Measurements from ENCODE around the gene COL2A1. TPM values are rescaled to one million over a fixed set of nuclear protein-coding genes. Genes with fewer than 3 reads are reported as not detected.

Gene COL2A1
- total and polyA plus RNA-seq, 4 donors, result 321 TPM; not detected in 3

DNA sequence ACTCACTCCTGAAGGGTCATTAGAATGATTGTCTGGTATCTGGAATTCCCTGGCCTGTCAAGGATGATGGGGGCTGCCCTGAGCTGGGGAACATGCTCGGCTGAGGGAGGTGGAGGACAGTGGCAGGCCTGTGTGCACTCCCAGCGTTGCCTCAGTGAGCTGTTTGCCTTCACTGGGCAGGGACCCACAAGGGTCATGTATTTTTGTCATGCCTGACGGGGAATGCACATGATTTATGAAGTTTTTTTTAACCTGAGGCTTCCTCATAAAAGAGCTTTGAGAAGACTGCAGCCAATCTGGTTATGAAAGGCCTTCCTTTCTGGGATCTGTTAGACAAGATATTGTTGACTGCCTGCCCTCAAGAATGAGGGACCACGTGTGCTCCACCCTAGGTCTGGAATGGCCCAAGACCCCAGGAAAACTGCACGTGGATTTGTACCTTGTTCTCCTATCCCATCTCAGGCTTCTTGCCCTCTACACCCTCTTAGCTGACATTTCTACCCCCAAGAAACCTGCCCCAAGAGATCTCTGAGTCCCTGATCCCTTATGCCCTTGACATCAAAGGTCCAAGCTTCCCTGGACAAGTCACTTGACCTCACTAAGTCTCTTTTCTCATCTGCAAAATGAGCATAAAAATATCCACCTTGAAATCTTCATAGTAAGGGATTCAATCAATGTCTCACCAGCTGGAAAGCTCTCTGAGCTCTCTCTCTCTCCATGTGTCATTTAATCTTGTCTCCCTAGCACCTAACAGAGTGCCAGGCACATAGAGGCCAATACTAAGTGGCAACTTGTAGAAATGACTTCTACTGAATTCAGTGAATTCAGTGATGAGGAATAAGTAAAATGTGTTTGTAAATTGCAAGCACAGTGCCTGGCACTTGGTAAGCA, 24.5 kb upstream of the COL2A1 start:
- Histone ChIP-seq H3K4me1 (ENCODE audit: control insufficient read depth in 4 of 4, insufficient read depth in 4 of 4, low read length in 3 of 4) (no peaks in the 10 kb centered on the region), H3K36me3 (ENCODE audit: control insufficient read depth in 4 of 4, insufficient read depth in 3 of 4, low read depth in 1 of 4, low read length in 3 of 4) (no peaks in the 10 kb centered on the region), H3K9ac (ENCODE audit: low read depth in 1 of 2, low read length in 2 of 2) (no peak overlapping the region), H3K27ac (ENCODE audit: low read depth in 1 of 2, low read length in 2 of 2) (no peak overlapping the region), H3K9me3 (ENCODE audit: control insufficient read depth in 4 of 4, low read length in 3 of 4) (no peaks in the 10 kb centered on the region), H3K4me3 (ENCODE audit: low read depth in 1 of 3, low read length in 3 of 3) (no peak overlapping the region), H3K27me3 (ENCODE audit: control insufficient read depth in 4 of 4, insufficient read depth in 4 of 4, low read length in 3 of 4) (no peaks in the 10 kb centered on the region)
- WGBS, result 72% methylated on average over 5 of the region's 5 CpGs
- no peak for TF ChIP-seq ZBTB33 (IDR thresholded peaks at IDR 0.05)
- no peak for TF ChIP-seq SP1 (IDR thresholded peaks at IDR 0.05)
- TF ChIP-seq FOXA1 (IDR thresholded peaks at IDR 0.05), result no peak
- no peak for TF ChIP-seq JUND (IDR thresholded peaks at IDR 0.05)
- no peak for TF ChIP-seq GABPA (IDR thresholded peaks at IDR 0.05 in 1 of 2, conservative IDR thresholded peaks at IDR 0.05 in 1 of 2)
- TF ChIP-seq EGR1 (IDR thresholded peaks at IDR 0.05; ENCODE audit: low read depth in 2 of 2), result no peak
- TF ChIP-seq, protein P1, sequence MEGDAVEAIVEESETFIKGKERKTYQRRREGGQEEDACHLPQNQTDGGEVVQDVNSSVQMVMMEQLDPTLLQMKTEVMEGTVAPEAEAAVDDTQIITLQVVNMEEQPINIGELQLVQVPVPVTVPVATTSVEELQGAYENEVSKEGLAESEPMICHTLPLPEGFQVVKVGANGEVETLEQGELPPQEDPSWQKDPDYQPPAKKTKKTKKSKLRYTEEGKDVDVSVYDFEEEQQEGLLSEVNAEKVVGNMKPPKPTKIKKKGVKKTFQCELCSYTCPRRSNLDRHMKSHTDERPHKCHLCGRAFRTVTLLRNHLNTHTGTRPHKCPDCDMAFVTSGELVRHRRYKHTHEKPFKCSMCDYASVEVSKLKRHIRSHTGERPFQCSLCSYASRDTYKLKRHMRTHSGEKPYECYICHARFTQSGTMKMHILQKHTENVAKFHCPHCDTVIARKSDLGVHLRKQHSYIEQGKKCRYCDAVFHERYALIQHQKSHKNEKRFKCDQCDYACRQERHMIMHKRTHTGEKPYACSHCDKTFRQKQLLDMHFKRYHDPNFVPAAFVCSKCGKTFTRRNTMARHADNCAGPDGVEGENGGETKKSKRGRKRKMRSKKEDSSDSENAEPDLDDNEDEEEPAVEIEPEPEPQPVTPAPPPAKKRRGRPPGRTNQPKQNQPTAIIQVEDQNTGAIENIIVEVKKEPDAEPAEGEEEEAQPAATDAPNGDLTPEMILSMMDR (IDR thresholded peaks at IDR 0.05; ENCODE audit: low read depth, low read length, missing input control), result no peak
- TF ChIP-seq RXRA (IDR thresholded peaks at IDR 0.05), result no peak
- TF ChIP-seq, protein P2, sequence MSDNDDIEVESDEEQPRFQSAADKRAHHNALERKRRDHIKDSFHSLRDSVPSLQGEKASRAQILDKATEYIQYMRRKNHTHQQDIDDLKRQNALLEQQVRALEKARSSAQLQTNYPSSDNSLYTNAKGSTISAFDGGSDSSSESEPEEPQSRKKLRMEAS (IDR thresholded peaks at IDR 0.05), result no peak
- DNase-seq (ENCODE audit: low spot score), result no peak

GRCh38 chr12:48027183-48028002, 23.1 kb upstream of the COL2A1 start:
- WGBS, result 89% methylated on average over 18 of the region's 18 CpGs
- no peaks in the 10 kb centered on the region for H3K4me1 ChIP-seq (ENCODE audit: control insufficient read depth in 4 of 4, insufficient read depth in 4 of 4, low read length in 3 of 4)
- H3K27me3 ChIP-seq (ENCODE audit: control insufficient read depth in 4 of 4, insufficient read depth in 4 of 4, low read length in 3 of 4), result no peaks in the 10 kb centered on the region
- H3K4me3 ChIP-seq (ENCODE audit: low read depth in 1 of 3, low read length in 3 of 3), result no peak overlapping the region
- no peaks in the 10 kb centered on the region for H3K36me3 ChIP-seq (ENCODE audit: control insufficient read depth in 4 of 4, insufficient read depth in 3 of 4, low read depth in 1 of 4, low read length in 3 of 4)
- no peak for DNase-seq (ENCODE audit: low spot score)
- TF ChIP-seq HNF4G (IDR thresholded peaks at IDR 0.05), result no peak
- TF ChIP-seq EGR1 (IDR thresholded peaks at IDR 0.05; ENCODE audit: low read depth in 2 of 2), result no peak
- no peak for TF ChIP-seq NR2F2 (IDR thresholded peaks at IDR 0.05)
- TF ChIP-seq FOXA1 (IDR thresholded peaks at IDR 0.05), result no peak
- TF ChIP-seq HNF4A (conservative IDR thresholded peaks at IDR 0.05), result no peak
- TF ChIP-seq ATF3 (IDR thresholded peaks at IDR 0.05), result no peak
- TF ChIP-seq, protein P1 (IDR thresholded peaks at IDR 0.05; ENCODE audit: low read depth, low read length, missing input control), result no peak
- no peak for TF ChIP-seq YY1 (IDR thresholded peaks at IDR 0.05)
- TF ChIP-seq SP1 (IDR thresholded peaks at IDR 0.05), result no peak
- TF ChIP-seq ZBTB33 (IDR thresholded peaks at IDR 0.05), result no peak
- no peak for TF ChIP-seq TAF1 (conservative IDR thresholded peaks at IDR 0.05)
- TF ChIP-seq REST (IDR thresholded peaks at IDR 0.05), result no peak
- no peak overlapping the region for H3K27ac ChIP-seq (ENCODE audit: low read depth in 1 of 2, low read length in 2 of 2)
- H3K9me3 ChIP-seq (ENCODE audit: control insufficient read depth in 4 of 4, low read length in 3 of 4), result no peaks in the 10 kb centered on the region
- no peak overlapping the region for H3K9ac ChIP-seq (ENCODE audit: low read depth in 1 of 2, low read length in 2 of 2)

Data from liver (tissue), 9 donors.